ENCODE measurements around the gene DUSP1. TPM values are rescaled to one million over a fixed set of nuclear protein-coding genes. Genes with fewer than 3 reads are reported as not detected.

DUSP1 gene
- total and polyA plus RNA-seq, 2 of the 13 experiments (the other 11 are each of a cell fraction or from before 2014, with no cell fraction given), result 27.1 to 55.5 TPM

- ATAC-seq (peak; percentile 46), FAIRE-seq (no peak)
- no peak overlapping the region for H3K9ac ChIP-seq (ENCODE audit: insufficient read depth, low read depth, low read length)
These were observed 13.5 kb downstream of the DUSP1 start for GRCh38 chr5:172757394-172758010.

More at GRCh38 chr5:172757394-172758010, 13.5 kb downstream of the DUSP1 start:
- Histone ChIP-seq H4K20me1 (ENCODE audit: insufficient read depth, low read length) (no peaks in the 10 kb centered on the region), H3K36me3 (replicated peaks in 1 of 2; ENCODE audit: control insufficient read depth in 1 of 2, insufficient read depth in 2 of 2, low read length in 2 of 2) (no peaks in the 10 kb centered on the region), H3K79me2 (ENCODE audit: insufficient read depth, low read length) (no peaks in the 10 kb centered on the region), H3K27ac (ENCODE audit: extremely low read length, insufficient read depth, low read length) (no peak overlapping the region), H3K27me3 (ENCODE audit: control insufficient read depth in 1 of 2, insufficient read depth in 2 of 2, low read length in 2 of 2) (peaks cover 0 to 6% of the 10 kb centered on the region in 2 experiments; a peak in 2 of 5 replicates), H3K9me3 (ENCODE audit: low read length) (no peaks in the 10 kb centered on the region), H2AFZ (ENCODE audit: low read length) (no peak overlapping the region), H3K4me1 (ENCODE audit: insufficient read depth, low read length) (peaks cover 24% of the 10 kb centered on the region), H3K4me2 (ENCODE audit: low read depth, low read length) (0 out of 2 replicates have a peak overlapping the region, but pooled peaks have one; percentile 56), H3K4me3 (replicated peaks in 1 of 3; ENCODE audit: insufficient read depth in 1 of 3, low read depth in 2 of 3, low read length in 3 of 3) (no peak overlapping the region)
- WGBS (ENCODE audit: low lambda C conversion rate), result 30% methylated on average over 8 of the region's 9 CpGs
- ChIA-PET CTCF (ENCODE audit: low intra/inter-chr PET ratio, low total read pairs) (no interaction called here), POLR2A (no interaction called here)
- TF ChIP-seq ZNF430 (CRISPR knock-in tag; IDR thresholded peaks at IDR 0.05), result no peak
- TF ChIP-seq ATF6 (CRISPR knock-in tag; conservative IDR thresholded peaks at IDR 0.05), result no peak
- TF ChIP-seq ZNF687 (CRISPR knock-in tag; IDR thresholded peaks at IDR 0.05), result peak; percentile 15; the same call in 1 of the 2 replicates
- 0 out of 2 replicates have a peak, but pooled peaks have one; percentile 36 for TF ChIP-seq ZNF225 (CRISPR knock-in tag; IDR thresholded peaks at IDR 0.05)
- TF ChIP-seq ZFP36 (IDR thresholded peaks at IDR 0.05; ENCODE audit: borderline replicate concordance, low read depth, low read length, partially characterized antibody), result peak; percentile 54
- TF ChIP-seq MLXIP (CRISPR knock-in tag; IDR thresholded peaks at IDR 0.05; ENCODE audit: borderline replicate concordance), result no peak
- no peak for TF ChIP-seq ZBTB8A (CRISPR knock-in tag; IDR thresholded peaks at IDR 0.05; ENCODE audit: borderline replicate concordance, low read depth)
- intact Hi-C loops (cut with micrococcal nuclease; ENCODE audit: unreplicated experiment) (no loop called here), in situ Hi-C loops (cut with HindIII; ENCODE audit: extremely low pct_ligation_motif_present, low pct_unique_long_range_greater_than_20kb) (no loop called here)
- no peak for DNase-seq (ENCODE audit: low spot score)
- no TSS peak for BruUV-seq (replicated peaks)
